ENCODE measurements around the gene DLGAP1. TPM values are rescaled to one million over a fixed set of nuclear protein-coding genes. Genes with fewer than 3 reads are reported as not detected.

DLGAP1 gene
- total and polyA plus RNA-seq, 2 of the 8 experiments (the other 6 are each of a cell fraction or from before 2014, with no cell fraction given): 11.8 to 16.9 TPM

GRCh38 chr18:3717376-3718025 lies 737.6 kb downstream of the DLGAP1 start:
- no peak for DNase-seq (ENCODE audit: low read depth in 1 of 2, low spot score in 2 of 2)
- Histone ChIP-seq H3K14ac (ENCODE audit: insufficient read length) (no peak overlapping the region), H3K79me2 (ENCODE audit: control insufficient read depth in 1 of 2, insufficient read depth in 2 of 2, low read length in 2 of 2) (no peaks in the 10 kb centered on the region), H3K27ac (ENCODE audit: low read depth, low read length) (no peak overlapping the region), H3K4me2 (ENCODE audit: insufficient read depth in 1 of 2, low read depth in 2 of 2, low read length in 2 of 2) (no peak overlapping the region), H4K20me1 (replicated peaks in 1 of 2; ENCODE audit: control insufficient read depth in 1 of 2, insufficient read depth in 2 of 2, low read length in 2 of 2) (no peaks in the 10 kb centered on the region), H4K5ac (ENCODE audit: insufficient read length, low read depth, low read length) (no peak overlapping the region), H4K8ac (ENCODE audit: extremely low read depth, insufficient read depth, low read length) (no peak overlapping the region), H2AFZ (ENCODE audit: low read length) (no peak overlapping the region), H2BK20ac (ENCODE audit: low read length) (no peak overlapping the region), H3K23me2 (ENCODE audit: low read depth, low read length) (no peaks in the 10 kb centered on the region), H3K18ac (ENCODE audit: extremely low read depth, low read length) (no peak overlapping the region), H3K27me3 (replicated peaks in 1 of 4; ENCODE audit: control insufficient read depth in 3 of 4, extremely low read depth in 1 of 4, insufficient read depth in 3 of 4, low read length in 3 of 4) (no peaks in the 10 kb centered on the region), H3K4ac (replicated peaks; ENCODE audit: insufficient read length, low read depth, low read length) (no peak overlapping the region), H3K4me3 (ENCODE audit: extremely low read depth in 1 of 4, insufficient read depth in 2 of 4, low read depth in 3 of 4, low read length in 4 of 4) (no peak overlapping the region), H3K9me3 (ENCODE audit: insufficient read depth in 2 of 2, low read depth in 1 of 2, low read length in 1 of 2) (no peaks in the 10 kb centered on the region), H3K79me1 (ENCODE audit: low read depth, low read length) (no peaks in the 10 kb centered on the region), H2BK5ac (ENCODE audit: low read depth, low read length) (no peak overlapping the region), H2BK12ac (ENCODE audit: low read depth, low read length) (no peak overlapping the region), H3K56ac (replicated peaks; ENCODE audit: insufficient read length, low read depth, low read length) (no peak overlapping the region), H3K4me1 (replicated peaks in 1 of 4; ENCODE audit: control insufficient read depth in 3 of 4, insufficient read depth in 4 of 4, low read length in 3 of 4) (peaks cover 0 to 9% (median 7%) of the 10 kb centered on the region in 4 experiments; a peak in 4 of 7 replicates), H2AK5ac (ENCODE audit: low read depth, low read length) (no peak overlapping the region), H3K9ac (replicated peaks in 1 of 4; ENCODE audit: extremely low read depth in 1 of 4, low read depth in 3 of 4, low read length in 3 of 4) (no peak overlapping the region), H2BK120ac (replicated peaks; ENCODE audit: low read depth, low read length) (no peak overlapping the region), H2BK15ac (ENCODE audit: low read length) (no peak overlapping the region), H3K23ac (ENCODE audit: insufficient read length) (no peak overlapping the region), H4K91ac (replicated peaks; ENCODE audit: insufficient read length, low read length) (no peak overlapping the region), H3K36me3 (ENCODE audit: control insufficient read depth in 2 of 4, insufficient read depth in 4 of 4, low read length in 3 of 4) (no peaks in the 10 kb centered on the region)
- FAIRE-seq: no peak
- 69% methylated on average over 5 of the region's 5 CpGs; no CpG with 5 or more reads in 1 of the 2 experiments for WGBS, 2 experiments (ENCODE audit: extremely low coverage in 1 of 2, insufficient coverage in 1 of 2, insufficient read length in 1 of 2, insufficient replicate concordance in 2 of 2, low coverage in 1 of 2, low lambda C conversion rate in 2 of 2, missing lambda C conversion rate in 1 of 2)
- ChIA-PET CTCF (ENCODE audit: partially characterized antibody) (interaction anchor here (0.6 to 1.6 kb wide), 5 partner anchors 53 to 152 kb away, joined by 3 to 4 read pairs (median 3); no protein-coding TSS in a partner anchor), POLR2A (ENCODE audit: partially characterized antibody) (no interaction called here)
- TF ChIP-seq TAF1 (IDR thresholded peaks at IDR 0.05; ENCODE audit: low read depth, low read length): no peak
- no peak for TF ChIP-seq POLR2AphosphoS5 (IDR thresholded peaks at IDR 0.05; ENCODE audit: low read depth, low read length)
- TF ChIP-seq, protein P1, sequence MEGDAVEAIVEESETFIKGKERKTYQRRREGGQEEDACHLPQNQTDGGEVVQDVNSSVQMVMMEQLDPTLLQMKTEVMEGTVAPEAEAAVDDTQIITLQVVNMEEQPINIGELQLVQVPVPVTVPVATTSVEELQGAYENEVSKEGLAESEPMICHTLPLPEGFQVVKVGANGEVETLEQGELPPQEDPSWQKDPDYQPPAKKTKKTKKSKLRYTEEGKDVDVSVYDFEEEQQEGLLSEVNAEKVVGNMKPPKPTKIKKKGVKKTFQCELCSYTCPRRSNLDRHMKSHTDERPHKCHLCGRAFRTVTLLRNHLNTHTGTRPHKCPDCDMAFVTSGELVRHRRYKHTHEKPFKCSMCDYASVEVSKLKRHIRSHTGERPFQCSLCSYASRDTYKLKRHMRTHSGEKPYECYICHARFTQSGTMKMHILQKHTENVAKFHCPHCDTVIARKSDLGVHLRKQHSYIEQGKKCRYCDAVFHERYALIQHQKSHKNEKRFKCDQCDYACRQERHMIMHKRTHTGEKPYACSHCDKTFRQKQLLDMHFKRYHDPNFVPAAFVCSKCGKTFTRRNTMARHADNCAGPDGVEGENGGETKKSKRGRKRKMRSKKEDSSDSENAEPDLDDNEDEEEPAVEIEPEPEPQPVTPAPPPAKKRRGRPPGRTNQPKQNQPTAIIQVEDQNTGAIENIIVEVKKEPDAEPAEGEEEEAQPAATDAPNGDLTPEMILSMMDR (IDR thresholded peaks at IDR 0.05; ENCODE audit: control extremely low read depth in 1 of 3, insufficient read depth in 1 of 3, low read depth in 1 of 3, low read length in 3 of 3): no peak
- no peak for TF ChIP-seq ATF2 (IDR thresholded peaks at IDR 0.05; ENCODE audit: low read length)
- no peak for TF ChIP-seq GABPA (IDR thresholded peaks at IDR 0.05; ENCODE audit: borderline replicate concordance, insufficient read depth, low read length)
- TF ChIP-seq BCL11A (IDR thresholded peaks at IDR 0.05; ENCODE audit: low read depth in 2 of 2, low read length in 2 of 2): no peak
- no peak for TF ChIP-seq CHD1 (IDR thresholded peaks at IDR 0.05; ENCODE audit: low read depth, low read length)
- no peak for TF ChIP-seq TAF7 (optimal IDR thresholded peaks at IDR 0.05; ENCODE audit: borderline replicate concordance, low read depth, low read length)
- no peak for TF ChIP-seq SP2 (IDR thresholded peaks at IDR 0.05; ENCODE audit: low read length)
